Activated CD4-positive, alpha-beta memory T cell treated with anti-CD3 and anti-CD28 coated beads for 36 hours (primary cell): Measurements from ENCODE around the gene CDH23. TPM values are rescaled to one million over a fixed set of nuclear protein-coding genes. Genes with fewer than 3 reads are reported as not detected.

Source experiments
- CTCF ChIA-PET: fragments of 350-600 bp; sonication (Branson Sonifier 250); formaldehyde crosslinking; loops from one replicate; lab custom pipeline; 2021; ENCODE audit warnings: antibody characterized with exemption, inconsistent platforms; lab: Charles Lee
- POLR2A ChIA-PET: fragments of 350-600 bp; sonication (Branson Sonifier 250); formaldehyde crosslinking; loops from one replicate; lab custom pipeline; 2021; ENCODE audit warnings: antibody characterized with exemption; lab: Charles Lee
- DNase-seq: peaks from one replicate; pipeline ENCODE4 v3.0.0-alpha.2; 2020
- H3K27ac Mint-ChIP-seq: one replicate; pipeline ENCODE4 v1.8.0; 2021; ENCODE audit warnings: mixed read lengths
- H3K27me3 Mint-ChIP-seq: one replicate; pipeline ENCODE4 v1.8.0; 2021; ENCODE audit warnings: mixed read lengths
- H3K36me3 Mint-ChIP-seq: one replicate; pipeline ENCODE4 v1.8.0; 2021; ENCODE audit warnings: mixed read lengths
- H3K4me1 Mint-ChIP-seq: one replicate; pipeline ENCODE4 v1.8.0; 2021; ENCODE audit warnings: low read depth, mixed read lengths
- H3K4me3 Mint-ChIP-seq: one replicate; pipeline ENCODE4 v1.8.0; 2021; ENCODE audit warnings: mild to moderate bottlenecking, mixed read lengths
- H3K9me3 Mint-ChIP-seq: one replicate; pipeline ENCODE4 v1.8.0; 2021; ENCODE audit warnings: mixed read lengths
- intact Hi-C: fragments of 100-400 bp; cut with micrococcal nuclease; formaldehyde crosslinking; loops from one replicate; pipeline ENCODE4 v1.15.1; 2023
- total RNA-seq, 2 experiments: library from RNA; stranded (reverse); gene quantifications; one replicate each; pipeline ENCODE4 v1.2.3, GENCODE V29; 2021

CDH23 gene
- total RNA-seq, 2 experiments from 2014 or later, result 2.6 TPM

DNA sequence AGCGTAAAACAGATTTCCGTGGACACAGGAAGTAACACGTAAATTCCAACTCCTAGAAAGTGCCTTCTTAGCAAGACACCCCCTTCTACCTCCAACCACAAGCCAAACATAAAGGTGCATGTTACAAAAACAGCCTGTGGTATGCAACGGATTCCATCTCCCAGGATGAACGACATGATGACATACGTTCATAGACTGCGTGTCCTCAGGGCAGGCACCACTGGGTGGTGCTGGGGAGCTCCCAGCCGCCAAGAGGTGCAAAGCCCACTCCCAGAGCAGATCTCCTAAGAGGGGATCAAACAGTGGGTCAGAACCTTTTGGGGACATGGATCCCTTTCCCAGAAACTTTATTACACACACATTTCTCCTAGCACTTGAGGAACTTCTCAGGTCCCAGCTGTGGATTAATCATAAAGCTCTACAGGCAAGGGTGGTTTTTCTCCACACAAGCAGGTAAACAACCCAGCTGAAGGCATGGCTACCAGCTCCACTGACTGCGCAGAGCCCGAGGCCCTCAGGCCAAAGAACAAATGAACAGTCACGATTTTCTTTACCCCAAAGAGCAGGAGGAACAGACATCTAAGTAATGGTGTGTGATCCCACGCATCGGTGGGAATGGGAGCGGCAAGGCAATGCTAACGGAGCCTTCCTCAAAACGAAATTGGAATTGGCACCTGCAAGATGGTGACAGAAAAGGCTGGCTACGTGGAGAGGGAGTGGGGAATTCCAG is 440.5 kb downstream of the CDH23 start:
- Mint-ChIP-seq H3K4me3 (no peak overlapping the region), H3K9me3 (no peaks in the 10 kb centered on the region), H3K36me3 (no peaks in the 10 kb centered on the region), H3K4me1 (peaks cover 61% of the 10 kb centered on the region), H3K27me3 (no peaks in the 10 kb centered on the region), H3K27ac (no peak overlapping the region)
- intact Hi-C loops, result no loop called here
- DNase-seq, result peak; percentile 26
- ChIA-PET CTCF (interaction anchor here (0.6 to 1.5 kb wide), 4 partner anchors 13 to 59 kb away, joined by 3 to 10 read pairs (median 4); no protein-coding TSS in a partner anchor), POLR2A (no interaction called here)

DNA sequence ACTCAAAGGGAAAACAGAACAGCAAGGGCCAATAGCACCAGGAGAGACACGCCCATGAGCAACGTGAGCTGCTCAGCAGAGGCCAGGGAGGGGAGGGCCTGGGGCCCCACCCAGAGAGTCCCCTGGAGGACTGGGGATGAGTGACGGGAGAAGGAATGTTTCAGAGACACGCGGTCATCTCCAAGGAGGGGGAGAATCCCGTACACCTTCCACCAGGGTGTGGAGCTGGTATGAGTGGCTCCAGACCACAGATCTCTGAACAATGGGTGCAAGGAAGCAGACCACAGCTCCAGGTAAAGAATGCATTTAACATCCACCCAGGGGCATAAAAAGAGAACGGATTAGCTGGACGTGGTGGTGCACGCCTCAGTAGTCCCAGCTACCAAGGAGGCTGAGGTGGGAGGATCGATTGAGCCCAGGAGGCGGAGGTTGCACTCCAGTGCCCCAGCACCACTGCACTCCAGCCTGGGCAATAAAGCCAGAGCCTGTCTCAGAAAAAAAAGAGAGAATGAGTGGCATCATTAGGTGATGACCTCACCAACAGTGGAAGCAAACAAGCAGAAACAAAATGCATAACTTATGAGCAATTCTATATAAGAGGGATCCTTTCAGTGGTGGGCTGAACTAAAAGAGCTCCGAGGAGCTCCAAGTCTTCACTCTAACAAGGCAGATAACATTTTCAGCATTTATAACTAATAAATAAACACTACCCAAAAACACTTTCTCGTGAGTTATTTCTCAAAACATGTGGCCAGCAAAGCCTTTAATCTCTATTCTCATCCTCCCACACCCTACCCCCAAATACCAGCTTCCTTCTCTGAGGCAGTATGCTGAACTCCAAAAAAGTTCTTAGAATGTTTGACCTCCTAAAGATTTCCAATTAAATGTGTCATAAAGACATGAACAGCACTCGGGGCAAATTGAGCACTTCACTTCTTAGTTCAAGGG is 441.8 kb downstream of the CDH23 start:
- Mint-ChIP-seq H3K9me3 (no peaks in the 10 kb centered on the region), H3K4me3 (no peak overlapping the region), H3K27me3 (no peaks in the 10 kb centered on the region), H3K4me1 (peaks cover 66% of the 10 kb centered on the region), H3K36me3 (no peaks in the 10 kb centered on the region), H3K27ac (no peak overlapping the region)
- POLR2A ChIA-PET, result interaction anchor here (0.6 kb wide), 1 partner anchor 35 kb away, joined by 3 read pairs; no protein-coding TSS in a partner anchor
- intact Hi-C loops, result no loop called here
- CTCF ChIA-PET, result interaction anchor here (0.6 to 2.6 kb wide), 5 partner anchors 46 to 210 kb away, joined by 3 to 7 read pairs (median 3); no protein-coding TSS in a partner anchor
- no peak for DNase-seq

DNA sequence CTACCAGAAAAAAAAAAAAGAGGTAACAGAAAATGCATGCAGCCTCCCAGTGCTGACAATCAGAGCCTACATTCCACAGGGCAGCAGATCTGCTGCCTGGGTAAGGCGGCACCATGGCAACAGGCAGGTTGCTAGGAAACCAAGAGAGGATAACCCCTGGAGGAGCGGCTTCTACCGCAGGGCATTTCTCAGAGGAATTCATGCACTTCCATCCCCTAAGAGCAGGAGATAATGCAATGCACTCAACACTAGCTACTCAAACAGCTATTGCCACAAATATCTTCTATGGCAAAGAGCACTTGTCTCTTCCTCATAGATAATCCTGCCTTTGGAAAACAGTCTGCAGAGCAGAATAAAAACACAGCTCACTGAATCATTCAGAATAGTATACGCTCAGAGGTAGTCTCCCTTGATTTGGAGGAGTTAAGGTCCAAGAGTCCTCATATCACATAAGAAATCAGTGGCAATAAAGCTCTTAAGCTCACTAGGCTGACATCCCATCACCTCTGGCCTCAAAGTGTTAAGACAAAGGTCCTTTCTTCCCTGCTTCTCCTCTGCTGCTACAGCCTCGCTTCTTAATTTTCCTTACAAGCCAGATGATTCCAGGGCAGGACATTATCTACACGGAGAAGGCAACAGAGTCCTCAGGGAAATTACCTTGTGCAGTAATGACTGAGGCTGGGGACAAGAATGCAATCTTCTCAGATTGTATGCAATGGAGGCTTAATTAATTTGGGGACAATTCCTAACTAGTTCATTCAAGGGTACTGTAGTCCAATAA is 443.6 kb downstream of the CDH23 start:
- Mint-ChIP-seq H3K4me1 (peaks cover 73% of the 10 kb centered on the region), H3K27ac (no peak overlapping the region), H3K4me3 (no peak overlapping the region), H3K27me3 (no peaks in the 10 kb centered on the region), H3K9me3 (no peaks in the 10 kb centered on the region), H3K36me3 (no peaks in the 10 kb centered on the region)
- intact Hi-C loops, result no loop called here
- CTCF ChIA-PET, result interaction anchor here (1.5 to 2.6 kb wide), 3 partner anchors 27 to 208 kb away, joined by 4 to 7 read pairs (median 7); no protein-coding TSS in a partner anchor
- POLR2A ChIA-PET, result no interaction called here
- no peak for DNase-seq

DNA sequence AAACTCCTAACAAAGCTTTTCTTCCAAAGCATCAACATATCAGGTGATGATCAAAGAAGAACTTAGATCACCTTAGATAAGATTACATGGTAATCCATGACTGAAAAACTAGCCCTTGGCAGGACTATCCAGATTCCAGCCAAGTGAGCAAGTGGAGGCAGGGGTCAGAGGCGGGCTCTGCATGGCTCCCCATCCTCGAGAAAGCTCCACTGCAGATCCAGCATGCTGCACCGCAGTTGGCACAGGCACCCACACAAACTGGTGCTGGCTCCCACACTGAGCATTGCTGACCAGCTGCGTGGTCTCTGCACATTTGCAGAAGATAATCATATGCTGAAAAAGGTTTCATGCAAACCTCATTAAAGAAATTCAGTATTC is 444.2 kb downstream of the CDH23 start:
- no peaks in the 10 kb centered on the region for H3K36me3 Mint-ChIP-seq
- no peak for DNase-seq
- intact Hi-C loops, result no loop called here
- no peak overlapping the region for H3K27ac Mint-ChIP-seq
- POLR2A ChIA-PET, result no interaction called here
- peaks cover 75% of the 10 kb centered on the region for H3K4me1 Mint-ChIP-seq
- H3K27me3 Mint-ChIP-seq, result no peaks in the 10 kb centered on the region
- H3K4me3 Mint-ChIP-seq, result no peak overlapping the region
- H3K9me3 Mint-ChIP-seq, result no peaks in the 10 kb centered on the region
- CTCF ChIA-PET, result interaction anchor here (2.2 to 2.6 kb wide), 2 partner anchors 55 to 208 kb away, joined by 7 read pairs; no protein-coding TSS in a partner anchor

DNA sequence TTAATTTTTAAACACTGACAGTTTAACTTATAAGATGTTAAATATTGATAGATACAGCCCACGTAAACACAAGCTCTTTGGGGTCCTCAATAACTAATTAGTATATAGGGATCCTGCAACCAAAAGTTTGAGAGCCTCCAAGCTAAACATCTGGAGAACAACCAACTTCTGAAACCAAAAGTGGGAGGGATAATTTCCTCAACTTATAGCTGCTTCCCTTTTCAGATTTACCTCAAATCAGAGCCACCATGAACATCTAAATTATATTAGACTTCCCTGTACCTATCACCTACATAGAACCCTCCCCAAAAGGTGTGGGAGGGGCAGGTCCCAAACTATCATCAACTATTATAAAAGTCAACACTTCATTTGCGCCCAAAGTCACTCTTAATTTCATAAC is 445.7 kb downstream of the CDH23 start:
- DNase-seq, result no peak
- Mint-ChIP-seq H3K4me3 (no peak overlapping the region), H3K27me3 (no peaks in the 10 kb centered on the region), H3K9me3 (no peaks in the 10 kb centered on the region), H3K4me1 (peaks cover 69% of the 10 kb centered on the region), H3K36me3 (no peaks in the 10 kb centered on the region), H3K27ac (no peak overlapping the region)
- intact Hi-C loops, result no loop called here
- ChIA-PET CTCF (interaction anchor here (0.8 to 3.9 kb wide), 2 partner anchors 53 to 206 kb away, joined by 3 to 24 read pairs; no protein-coding TSS in a partner anchor), POLR2A (no interaction called here)

DNA sequence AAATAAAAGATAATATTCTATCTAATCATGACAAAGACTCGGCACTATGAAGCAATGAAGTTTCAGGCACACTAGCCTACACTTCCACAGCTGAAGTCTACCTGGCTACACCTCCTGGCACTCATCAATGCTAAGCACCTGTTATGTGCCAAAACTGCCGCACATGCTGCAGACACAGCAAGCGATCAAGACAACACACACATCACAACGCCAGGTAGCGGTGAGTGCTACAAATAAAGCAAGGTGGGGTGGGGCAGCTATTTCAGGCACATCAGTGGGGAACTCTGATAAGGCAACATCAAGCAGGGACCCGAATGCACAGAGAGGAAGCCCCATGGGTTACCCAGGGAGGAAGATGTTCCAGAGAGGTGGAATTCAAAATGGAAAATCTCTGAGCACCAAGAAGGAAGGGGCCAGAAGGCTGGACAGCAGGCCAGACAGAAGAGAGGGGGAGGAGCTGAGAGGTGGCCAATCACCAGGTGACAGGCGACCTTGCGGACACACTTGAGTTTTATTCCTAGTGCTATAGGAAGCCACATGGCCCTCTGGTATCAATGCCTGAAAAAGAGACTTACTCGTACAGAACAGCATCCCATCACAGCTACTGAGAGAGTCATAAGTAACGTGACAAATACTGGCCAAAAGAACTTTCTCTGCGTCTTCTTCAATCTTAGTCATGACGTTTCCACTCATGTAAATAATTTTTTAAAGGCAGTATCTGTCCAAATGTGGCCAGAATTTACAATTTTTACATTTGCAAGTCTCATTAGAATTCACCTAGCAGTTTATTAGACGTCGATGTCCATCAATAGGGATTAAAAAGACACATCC is 446.4 kb downstream of the CDH23 start:
- Mint-ChIP-seq H3K27me3 (no peaks in the 10 kb centered on the region), H3K4me3 (no peak overlapping the region), H3K27ac (no peak overlapping the region), H3K4me1 (peaks cover 66% of the 10 kb centered on the region), H3K9me3 (no peaks in the 10 kb centered on the region), H3K36me3 (no peaks in the 10 kb centered on the region)
- POLR2A ChIA-PET, result no interaction called here
- intact Hi-C loops, result no loop called here
- CTCF ChIA-PET, result interaction anchor here (0.8 to 3.9 kb wide), 2 partner anchors 53 to 205 kb away, joined by 3 to 24 read pairs; no protein-coding TSS in a partner anchor
- DNase-seq, result no peak

DNA sequence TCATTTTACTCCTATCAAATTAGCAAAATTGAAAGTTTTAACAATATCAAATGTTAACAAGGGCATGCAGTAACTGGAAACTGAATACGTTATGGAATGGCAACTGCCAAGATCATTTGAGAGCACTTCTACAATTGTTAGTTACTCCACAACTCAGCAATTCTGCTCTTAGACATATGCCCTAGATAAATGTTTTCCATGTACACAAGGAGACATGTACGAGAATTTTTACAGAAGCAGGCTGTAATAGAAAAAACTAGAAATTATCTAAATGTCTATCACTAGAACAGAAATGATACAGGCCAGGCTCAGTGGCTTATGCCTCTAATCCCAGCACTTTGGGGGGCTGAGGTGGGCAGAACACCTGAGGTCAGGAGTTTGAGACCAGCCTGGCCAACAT is 447.4 kb downstream of the CDH23 start:
- H3K4me3 Mint-ChIP-seq, result no peak overlapping the region
- H3K27me3 Mint-ChIP-seq, result no peaks in the 10 kb centered on the region
- H3K36me3 Mint-ChIP-seq, result no peaks in the 10 kb centered on the region
- DNase-seq, result no peak
- no peaks in the 10 kb centered on the region for H3K9me3 Mint-ChIP-seq
- peaks cover 67% of the 10 kb centered on the region for H3K4me1 Mint-ChIP-seq
- ChIA-PET POLR2A (no interaction called here), CTCF (interaction anchor here (3.9 kb wide), 1 partner anchor 52 kb away, joined by 24 read pairs; no protein-coding TSS in a partner anchor)
- H3K27ac Mint-ChIP-seq, result no peak overlapping the region
- intact Hi-C loops, result no loop called here

DNA sequence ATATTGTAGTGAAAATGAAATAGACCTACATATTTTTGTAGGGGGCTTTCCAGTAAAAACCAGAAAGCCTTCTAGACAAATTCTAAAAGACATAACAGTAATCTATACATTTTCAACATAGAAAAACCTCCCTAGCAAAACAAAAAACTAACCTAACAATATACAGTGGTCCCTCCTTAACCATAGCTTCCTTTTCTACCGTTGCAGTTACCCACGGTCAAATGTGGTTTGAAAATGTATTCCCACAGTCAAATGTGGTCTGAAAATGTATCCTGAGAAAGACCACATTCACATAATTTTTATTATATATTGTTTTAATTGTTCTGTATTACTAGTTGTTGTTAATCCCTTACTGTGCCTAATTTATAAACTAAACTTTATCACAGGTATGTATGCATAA is 448.0 kb downstream of the CDH23 start:
- intact Hi-C loops, result no loop called here
- no peak overlapping the region for H3K4me3 Mint-ChIP-seq
- H3K36me3 Mint-ChIP-seq, result no peaks in the 10 kb centered on the region
- H3K9me3 Mint-ChIP-seq, result no peaks in the 10 kb centered on the region
- DNase-seq, result no peak
- no peak overlapping the region for H3K27ac Mint-ChIP-seq
- peaks cover 72% of the 10 kb centered on the region for H3K4me1 Mint-ChIP-seq
- POLR2A ChIA-PET, result no interaction called here
- no peaks in the 10 kb centered on the region for H3K27me3 Mint-ChIP-seq
- CTCF ChIA-PET, result interaction anchor here (1.1 to 3.9 kb wide), 2 partner anchors 51 to 137 kb away, joined by 3 to 24 read pairs; no protein-coding TSS in a partner anchor

DNA sequence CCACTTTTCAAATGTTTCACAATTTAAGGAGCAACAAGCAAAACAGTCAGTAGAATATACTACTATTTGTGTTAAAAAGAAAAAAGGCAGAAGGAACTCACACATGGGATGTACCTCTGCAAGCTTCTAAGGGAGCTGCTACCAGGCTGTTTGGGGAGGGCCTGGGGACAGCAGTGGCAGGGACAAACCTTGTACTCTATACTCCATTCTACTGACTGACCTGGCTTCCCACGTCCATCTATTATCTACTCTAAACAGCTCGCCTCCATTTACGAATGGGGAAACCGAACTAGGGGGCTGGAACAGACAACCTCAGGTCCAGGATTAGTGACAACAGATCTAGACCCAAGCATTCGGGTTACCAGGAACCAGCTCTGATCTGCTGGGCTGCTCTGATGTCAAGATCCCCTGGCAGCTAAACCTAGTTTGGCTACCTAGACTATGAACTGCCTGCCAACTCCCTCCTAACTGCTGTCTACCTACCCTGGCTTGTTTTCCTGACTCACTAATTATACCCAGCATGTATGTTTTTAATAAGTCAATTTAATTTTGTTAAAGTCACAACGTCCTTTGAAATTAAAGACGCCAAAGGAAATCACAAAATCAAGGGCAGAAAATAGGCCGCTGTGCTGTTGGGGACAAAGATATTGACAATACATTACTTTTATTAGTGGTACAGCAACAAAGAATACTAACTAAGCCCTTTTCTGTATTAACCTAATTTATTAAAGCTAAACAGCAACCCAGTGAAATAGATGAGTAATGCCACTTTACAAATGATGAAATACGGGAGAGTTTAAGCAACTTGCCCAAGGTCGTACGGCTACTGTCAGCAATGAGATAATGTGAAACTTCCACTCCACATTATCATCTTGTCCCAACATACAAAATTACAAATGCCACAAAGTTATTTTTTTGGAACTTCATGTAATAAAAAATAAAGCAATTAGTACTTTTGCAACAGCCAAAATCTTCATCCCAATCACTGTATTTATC is 449.0 kb downstream of the CDH23 start:
- no peak for DNase-seq
- ChIA-PET POLR2A (no interaction called here), CTCF (interaction anchor here (1.1 to 3.9 kb wide), 2 partner anchors 50 to 138 kb away, joined by 3 to 24 read pairs; no protein-coding TSS in a partner anchor)
- intact Hi-C loops, result no loop called here
- Mint-ChIP-seq H3K27me3 (no peaks in the 10 kb centered on the region), H3K36me3 (no peaks in the 10 kb centered on the region), H3K27ac (no peak overlapping the region), H3K4me1 (peaks cover 70% of the 10 kb centered on the region), H3K9me3 (no peaks in the 10 kb centered on the region), H3K4me3 (no peak overlapping the region)

DNA sequence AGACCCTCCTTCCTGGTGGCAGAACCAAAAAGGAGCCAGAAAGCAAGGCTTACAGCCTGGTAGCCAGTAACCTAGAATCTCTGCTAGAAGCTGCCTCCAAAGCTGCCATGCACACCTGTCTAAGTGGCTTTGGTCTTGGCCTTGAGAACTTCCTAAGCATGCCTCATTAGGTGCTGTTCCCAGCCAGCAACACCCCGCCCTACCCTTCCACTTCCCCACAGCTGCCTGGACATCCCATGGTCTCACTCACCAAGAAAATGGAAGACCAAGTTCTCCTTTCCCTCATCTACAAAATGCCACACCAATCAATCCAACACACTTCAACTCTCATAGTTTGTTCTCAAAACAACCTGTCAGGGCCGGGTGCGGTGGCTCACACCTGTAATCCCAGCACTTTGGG is 450.1 kb downstream of the CDH23 start:
- DNase-seq, result no peak
- no peaks in the 10 kb centered on the region for H3K36me3 Mint-ChIP-seq
- ChIA-PET POLR2A (no interaction called here), CTCF (no interaction called here)
- H3K27ac Mint-ChIP-seq, result no peak overlapping the region
- H3K27me3 Mint-ChIP-seq, result no peaks in the 10 kb centered on the region
- no peaks in the 10 kb centered on the region for H3K9me3 Mint-ChIP-seq
- peaks cover 72% of the 10 kb centered on the region for H3K4me1 Mint-ChIP-seq
- H3K4me3 Mint-ChIP-seq, result no peak overlapping the region
- intact Hi-C loops, result no loop called here
